Measurements from ENCODE around the gene PRDM16. TPM values are rescaled to one million over a fixed set of nuclear protein-coding genes. Genes with fewer than 3 reads are reported as not detected.

The PRDM16 gene
- polyA plus RNA-seq, 1 of the 3 experiments (the other 2 are of a cell fraction) = not detected

- 97% methylated on average over 10 of the region's 24 CpGs for WGBS (ENCODE audit: low lambda C conversion rate)
- Histone ChIP-seq H3K27me3 (ENCODE audit: insufficient read depth) (no peaks in the 10 kb centered on the region), H2AFZ (ENCODE audit: low read depth) (no peak overlapping the region; the same call in 1 of the 2 replicates), H4K20me1 (ENCODE audit: insufficient read depth) (no peaks in the 10 kb centered on the region), H3K4me1 (ENCODE audit: control insufficient read depth in 1 of 2, insufficient read depth in 2 of 2, low read depth in 1 of 2, low read length in 1 of 2) (peaks cover 0 to 7% of the 10 kb centered on the region in 2 experiments; a peak in 3 of 4 replicates), H3K36me3 (replicated peaks in 1 of 2; ENCODE audit: control insufficient read depth in 1 of 2, insufficient read depth in 2 of 2, low read length in 1 of 2) (no peaks in the 10 kb centered on the region), H3K4me2 (no peak overlapping the region), H3F3A (replicated peaks; ENCODE audit: insufficient read depth) (peaks cover 5% of the 10 kb centered on the region), H3K27ac (ENCODE audit: low read depth in 2 of 2, low read length in 1 of 2) (peak overlapping the region in 1 of 2 experiments; percentile 96; a peak in 2 of 4 replicates), H3K9me3 (no peaks in the 10 kb centered on the region), H3K9ac (no peak overlapping the region), H3K9me2 (no peaks in the 10 kb centered on the region), H3K79me2 (ENCODE audit: insufficient read depth) (no peaks in the 10 kb centered on the region), H3K4me3 (ENCODE audit: low read depth in 2 of 2, low read length in 1 of 2) (no peak overlapping the region)
- no peak for DNase-seq
- POLR2A ChIA-PET = no interaction called here
- CTCF ChIA-PET = no interaction called here
- TF ChIP-seq SIN3A (IDR thresholded peaks at IDR 0.05; ENCODE audit: borderline replicate concordance, low read depth, low read length) = no peak
- TF ChIP-seq, protein P1, sequence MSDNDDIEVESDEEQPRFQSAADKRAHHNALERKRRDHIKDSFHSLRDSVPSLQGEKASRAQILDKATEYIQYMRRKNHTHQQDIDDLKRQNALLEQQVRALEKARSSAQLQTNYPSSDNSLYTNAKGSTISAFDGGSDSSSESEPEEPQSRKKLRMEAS (IDR thresholded peaks at IDR 0.05; ENCODE audit: low read depth) = no peak
- no peak for TF ChIP-seq USF2 (IDR thresholded peaks at IDR 0.05; ENCODE audit: borderline replicate concordance, low read depth, low read length)
- no peak for TF ChIP-seq POLR2AphosphoS5 (IDR thresholded peaks at IDR 0.05; ENCODE audit: low read depth, low read length)
- no peak for TF ChIP-seq EZH2phosphoT487 (IDR thresholded peaks at IDR 0.05; ENCODE audit: borderline replicate concordance, low read depth)
- no peak for TF ChIP-seq CHD2 (IDR thresholded peaks at IDR 0.05; ENCODE audit: low read length, partially characterized antibody)
- TF ChIP-seq, protein P2, sequence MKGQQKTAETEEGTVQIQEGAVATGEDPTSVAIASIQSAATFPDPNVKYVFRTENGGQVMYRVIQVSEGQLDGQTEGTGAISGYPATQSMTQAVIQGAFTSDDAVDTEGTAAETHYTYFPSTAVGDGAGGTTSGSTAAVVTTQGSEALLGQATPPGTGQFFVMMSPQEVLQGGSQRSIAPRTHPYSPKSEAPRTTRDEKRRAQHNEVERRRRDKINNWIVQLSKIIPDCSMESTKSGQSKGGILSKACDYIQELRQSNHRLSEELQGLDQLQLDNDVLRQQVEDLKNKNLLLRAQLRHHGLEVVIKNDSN (IDR thresholded peaks at IDR 0.05; ENCODE audit: borderline replicate concordance, low read depth) = no peak
- no peak for TF ChIP-seq RCOR1 (IDR thresholded peaks at IDR 0.05; ENCODE audit: low read length)
- TF ChIP-seq FOSL2 (IDR thresholded peaks at IDR 0.05; ENCODE audit: borderline replicate concordance, low read depth) = no peak
- TF ChIP-seq GABPA (IDR thresholded peaks at IDR 0.05; ENCODE audit: low read depth) = no peak
- no peak for TF ChIP-seq NRF1 (IDR thresholded peaks at IDR 0.05; ENCODE audit: low read depth, low read length)
- no peak for TF ChIP-seq JUND (IDR thresholded peaks at IDR 0.05)
- no peak for TF ChIP-seq IRF3 (IDR thresholded peaks at IDR 0.05; ENCODE audit: low read depth, low read length)
- no peak for TF ChIP-seq PBX3 (IDR thresholded peaks at IDR 0.05)
- TF ChIP-seq TAF1 (IDR thresholded peaks at IDR 0.05; ENCODE audit: borderline replicate concordance, low read depth, low read length) = no peak
- no peak for TF ChIP-seq FOXJ3 (CRISPR knock-in tag; IDR thresholded peaks at IDR 0.05)
- TF ChIP-seq NFIC (IDR thresholded peaks at IDR 0.05; ENCODE audit: borderline replicate concordance) = no peak
- no peak for TF ChIP-seq GATA2 (CRISPR knock-in tag; IDR thresholded peaks at IDR 0.05)
- TF ChIP-seq EP300 (IDR thresholded peaks at IDR 0.05; ENCODE audit: borderline replicate concordance in 1 of 2, low read depth in 1 of 2, low read length in 1 of 2) = no peak
- TF ChIP-seq YY1 (IDR thresholded peaks at IDR 0.05; ENCODE audit: low read depth) = no peak
These were observed 243.4 kb downstream of the PRDM16 start for GRCh38 chr1:3312310-3312897.

All from SK-N-SH (cell line).